ENCODE measurements around the gene RPL13. TPM values are rescaled to one million over a fixed set of nuclear protein-coding genes. Genes with fewer than 3 reads are reported as not detected.

The RPL13 gene
- total RNA-seq, 6 donors from 2014 or later, result 1,332 to 3,837 (median 2,323) TPM

DNA sequence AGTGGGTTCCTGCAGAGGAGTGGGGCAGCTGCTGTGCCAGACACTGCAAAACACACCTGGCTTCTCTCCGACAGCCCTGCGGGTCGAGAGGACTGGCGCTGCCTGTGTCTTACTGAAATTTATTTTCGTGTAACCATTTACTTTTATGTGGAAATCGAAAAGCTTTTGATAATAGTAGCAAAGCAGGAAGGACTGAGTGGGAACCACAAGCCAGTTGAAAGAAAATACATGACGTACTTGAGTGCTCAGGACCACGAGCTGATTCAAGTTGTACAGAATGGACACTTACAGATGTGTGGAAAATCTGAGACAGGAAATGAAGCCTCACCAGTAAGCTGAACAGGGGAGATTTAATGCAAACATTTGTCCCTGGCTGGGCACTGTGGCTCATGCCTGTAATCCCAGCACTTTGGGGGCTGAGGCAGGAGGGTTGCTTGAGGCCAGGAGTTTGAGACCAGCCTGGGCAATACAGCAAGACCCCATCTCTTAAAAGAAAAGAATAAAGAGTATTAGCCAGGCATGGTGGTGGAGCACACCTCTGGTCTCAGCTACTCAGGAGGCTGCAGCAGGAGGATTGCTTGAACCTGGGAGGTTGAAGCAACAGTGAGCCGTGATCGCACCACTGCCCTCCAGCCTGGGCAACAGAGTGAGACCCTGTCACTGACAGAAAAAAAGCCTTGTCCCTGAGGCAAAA lies 11.3 kb upstream of the RPL13 start:
- Histone ChIP-seq H3K27ac (no peak overlapping the region), H3K4me3 (no peak overlapping the region), H3K27me3 (no peaks in the 10 kb centered on the region), H3K4me1 (peaks cover 0 to 6% (median 3%) of the 10 kb centered on the region in 4 donors), H3K9me3 (no peaks in the 10 kb centered on the region), H3K36me3 (peaks cover 32 to 99% (median 81%) of the 10 kb centered on the region in 4 donors)
- no peak for TF ChIP-seq EP300 (IDR thresholded peaks at IDR 0.05)
- TF ChIP-seq POLR2A (IDR thresholded peaks at IDR 0.05), result no peak
- TF ChIP-seq, protein P1, sequence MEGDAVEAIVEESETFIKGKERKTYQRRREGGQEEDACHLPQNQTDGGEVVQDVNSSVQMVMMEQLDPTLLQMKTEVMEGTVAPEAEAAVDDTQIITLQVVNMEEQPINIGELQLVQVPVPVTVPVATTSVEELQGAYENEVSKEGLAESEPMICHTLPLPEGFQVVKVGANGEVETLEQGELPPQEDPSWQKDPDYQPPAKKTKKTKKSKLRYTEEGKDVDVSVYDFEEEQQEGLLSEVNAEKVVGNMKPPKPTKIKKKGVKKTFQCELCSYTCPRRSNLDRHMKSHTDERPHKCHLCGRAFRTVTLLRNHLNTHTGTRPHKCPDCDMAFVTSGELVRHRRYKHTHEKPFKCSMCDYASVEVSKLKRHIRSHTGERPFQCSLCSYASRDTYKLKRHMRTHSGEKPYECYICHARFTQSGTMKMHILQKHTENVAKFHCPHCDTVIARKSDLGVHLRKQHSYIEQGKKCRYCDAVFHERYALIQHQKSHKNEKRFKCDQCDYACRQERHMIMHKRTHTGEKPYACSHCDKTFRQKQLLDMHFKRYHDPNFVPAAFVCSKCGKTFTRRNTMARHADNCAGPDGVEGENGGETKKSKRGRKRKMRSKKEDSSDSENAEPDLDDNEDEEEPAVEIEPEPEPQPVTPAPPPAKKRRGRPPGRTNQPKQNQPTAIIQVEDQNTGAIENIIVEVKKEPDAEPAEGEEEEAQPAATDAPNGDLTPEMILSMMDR (IDR thresholded peaks at IDR 0.05), result no peak
- TF ChIP-seq POLR2AphosphoS5 (IDR thresholded peaks at IDR 0.05), result no peak
- ATAC-seq (ENCODE audit: low FRiP score in 2 of 2) (no peak), DNase-seq (no peak)
- WGBS, 2 donors, result 83 to 95% methylated on average over 10 of the region's 10 CpGs

DNA sequence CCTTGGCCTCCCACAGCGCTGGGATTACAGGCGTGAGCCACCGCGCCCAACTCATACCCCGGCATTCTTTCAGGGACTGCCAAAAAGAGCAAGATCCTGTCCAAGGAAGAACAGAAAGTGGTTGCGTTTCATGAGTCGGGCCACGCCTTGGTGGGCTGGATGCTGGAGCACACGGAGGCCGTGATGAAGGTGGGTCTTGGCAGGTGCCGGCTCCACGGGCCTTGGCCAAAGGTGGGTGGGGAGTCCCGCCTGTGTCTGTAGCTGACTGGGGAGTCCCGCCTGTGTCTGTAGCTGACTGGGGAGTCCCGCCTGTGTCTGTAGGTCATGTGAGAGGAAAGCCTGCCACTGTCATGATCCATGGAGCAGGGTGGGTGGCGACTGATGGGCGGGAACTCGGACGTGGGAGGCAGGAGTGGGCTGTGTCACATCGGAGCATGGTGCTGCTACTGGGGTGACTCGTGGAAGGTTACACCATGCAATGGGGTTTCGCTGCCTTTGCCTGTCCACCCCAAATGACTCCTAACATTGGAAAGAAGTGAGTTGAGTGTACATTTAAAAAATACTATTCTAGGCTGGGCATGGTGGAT lies 10.0 kb upstream of the RPL13 start:
- Histone ChIP-seq H3K27me3 (no peaks in the 10 kb centered on the region), H3K36me3 (peaks cover 27 to 99% (median 80%) of the 10 kb centered on the region in 4 donors), H3K4me3 (no peak overlapping the region), H3K27ac (no peak overlapping the region), H3K9me3 (no peaks in the 10 kb centered on the region), H3K4me1 (peaks cover 0 to 3% (median under 1%) of the 10 kb centered on the region in 4 donors)
- no peak for DNase-seq
- TF ChIP-seq EP300 (IDR thresholded peaks at IDR 0.05), result no peak
- no peak for TF ChIP-seq POLR2A (IDR thresholded peaks at IDR 0.05)
- TF ChIP-seq POLR2AphosphoS5 (IDR thresholded peaks at IDR 0.05), result no peak
- TF ChIP-seq, protein P1 (IDR thresholded peaks at IDR 0.05), result no peak
- 95 to 97% methylated on average over 18 to 22 of the region's 22 CpGs for WGBS, 2 donors
- ATAC-seq (ENCODE audit: low FRiP score in 2 of 2), result no peak

DNA sequence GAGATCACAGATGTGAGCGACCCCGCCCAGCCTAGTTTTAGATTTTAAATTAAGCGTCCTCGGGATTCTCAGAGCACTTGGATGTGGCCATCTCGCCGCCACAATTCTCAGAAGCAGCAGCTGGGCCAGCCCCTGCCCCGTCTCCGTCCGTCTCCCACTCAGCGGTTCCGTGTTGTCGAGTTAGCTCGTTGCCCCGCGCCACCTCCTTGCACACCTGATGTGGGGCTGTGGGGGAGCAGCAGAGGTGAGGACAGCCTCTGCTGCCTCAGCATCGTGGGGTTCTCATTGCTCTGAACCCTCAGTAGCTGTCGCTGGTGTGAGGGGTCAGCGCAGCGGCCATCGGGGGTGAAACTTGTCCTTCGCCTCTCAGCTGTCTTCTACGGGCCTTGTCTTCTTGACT lies 8.2 kb upstream of the RPL13 start:
- Histone ChIP-seq H3K27me3 (no peaks in the 10 kb centered on the region), H3K4me3 (no peak overlapping the region), H3K9me3 (no peaks in the 10 kb centered on the region), H3K36me3 (peaks cover 27 to 99% (median 77%) of the 10 kb centered on the region in 4 donors), H3K4me1 (peaks cover 0 to 3% (median 1%) of the 10 kb centered on the region in 4 donors), H3K27ac (no peak overlapping the region)
- DNase-seq (no peak), ATAC-seq (ENCODE audit: low FRiP score in 2 of 2) (no peak)
- TF ChIP-seq, protein P1 (IDR thresholded peaks at IDR 0.05), result no peak
- TF ChIP-seq EP300 (IDR thresholded peaks at IDR 0.05) (no peak), POLR2A (IDR thresholded peaks at IDR 0.05) (no peak), POLR2AphosphoS5 (IDR thresholded peaks at IDR 0.05) (no peak)
- 95 to 98% methylated on average over 22 of the region's 22 CpGs for WGBS, 2 donors

DNA sequence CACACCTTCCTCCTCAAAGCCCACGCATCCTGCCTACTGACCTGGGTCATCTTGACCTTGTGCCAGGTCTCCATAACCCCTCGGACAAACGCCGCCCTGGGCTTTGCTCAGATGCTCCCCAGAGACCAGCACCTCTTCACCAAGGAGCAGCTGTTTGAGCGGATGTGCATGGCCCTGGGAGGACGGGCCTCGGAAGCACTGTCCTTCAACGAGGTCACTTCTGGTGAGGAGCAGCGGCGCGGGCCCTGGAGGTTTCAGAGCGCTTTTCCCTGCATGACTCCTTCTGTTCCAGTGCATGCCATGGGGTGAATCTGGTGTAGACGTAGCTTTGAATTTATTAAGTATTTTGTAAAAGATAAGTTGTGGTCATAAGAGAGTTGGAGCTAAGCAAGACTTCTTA lies 7.6 kb upstream of the RPL13 start:
- DNase-seq (no peak), ATAC-seq (ENCODE audit: low FRiP score in 2 of 2) (no peak)
- Histone ChIP-seq H3K27me3 (no peaks in the 10 kb centered on the region), H3K27ac (no peak overlapping the region), H3K4me1 (peaks cover 0 to 7% (median 3%) of the 10 kb centered on the region in 4 donors), H3K9me3 (no peaks in the 10 kb centered on the region), H3K36me3 (peaks cover 24 to 93% (median 72%) of the 10 kb centered on the region in 4 donors), H3K4me3 (no peak overlapping the region)
- TF ChIP-seq POLR2A (IDR thresholded peaks at IDR 0.05), result no peak
- TF ChIP-seq POLR2AphosphoS5 (IDR thresholded peaks at IDR 0.05), result no peak
- TF ChIP-seq EP300 (IDR thresholded peaks at IDR 0.05), result no peak
- TF ChIP-seq, protein P1 (IDR thresholded peaks at IDR 0.05), result no peak
- WGBS, 2 donors, result 96 to 99% methylated on average over 13 of the region's 13 CpGs

Data from upper lobe of left lung (tissue), 6 donors.